ENCODE data around the gene ZC3H11A.

- no peak for TF ChIP-seq CTCF (IDR thresholded peaks at IDR 0.05)
- no peak for TF ChIP-seq POLR2A (IDR thresholded peaks at IDR 0.05)
Measured at GRCh38 chr1:203797216-203797615, 1.8 kb downstream of the ZC3H11A start.
